ENCODE data around the gene ALLC.

DNA sequence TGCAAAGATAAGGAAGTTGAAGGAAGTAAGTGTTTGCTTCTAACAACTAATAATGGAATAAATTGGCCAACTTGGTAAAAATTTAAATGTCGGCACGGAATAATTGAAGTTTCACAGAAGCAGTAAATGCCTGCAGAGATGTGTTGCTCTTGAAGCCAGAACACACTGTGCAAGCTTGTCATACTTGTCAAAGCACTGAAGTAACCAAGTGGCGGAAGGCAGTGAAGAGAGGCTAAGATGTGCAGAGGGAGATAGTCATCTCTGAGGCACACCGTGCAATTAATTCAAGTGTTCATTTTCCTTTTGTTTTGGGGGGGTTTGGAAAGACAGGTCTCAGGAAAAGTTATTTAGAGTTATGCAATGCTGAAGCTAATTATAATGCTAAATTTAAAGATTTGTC is 50.6 kb downstream of the ALLC start:
- TF ChIP-seq EP300 (IDR thresholded peaks at IDR 0.05), result no peak
- TF ChIP-seq, protein P1, sequence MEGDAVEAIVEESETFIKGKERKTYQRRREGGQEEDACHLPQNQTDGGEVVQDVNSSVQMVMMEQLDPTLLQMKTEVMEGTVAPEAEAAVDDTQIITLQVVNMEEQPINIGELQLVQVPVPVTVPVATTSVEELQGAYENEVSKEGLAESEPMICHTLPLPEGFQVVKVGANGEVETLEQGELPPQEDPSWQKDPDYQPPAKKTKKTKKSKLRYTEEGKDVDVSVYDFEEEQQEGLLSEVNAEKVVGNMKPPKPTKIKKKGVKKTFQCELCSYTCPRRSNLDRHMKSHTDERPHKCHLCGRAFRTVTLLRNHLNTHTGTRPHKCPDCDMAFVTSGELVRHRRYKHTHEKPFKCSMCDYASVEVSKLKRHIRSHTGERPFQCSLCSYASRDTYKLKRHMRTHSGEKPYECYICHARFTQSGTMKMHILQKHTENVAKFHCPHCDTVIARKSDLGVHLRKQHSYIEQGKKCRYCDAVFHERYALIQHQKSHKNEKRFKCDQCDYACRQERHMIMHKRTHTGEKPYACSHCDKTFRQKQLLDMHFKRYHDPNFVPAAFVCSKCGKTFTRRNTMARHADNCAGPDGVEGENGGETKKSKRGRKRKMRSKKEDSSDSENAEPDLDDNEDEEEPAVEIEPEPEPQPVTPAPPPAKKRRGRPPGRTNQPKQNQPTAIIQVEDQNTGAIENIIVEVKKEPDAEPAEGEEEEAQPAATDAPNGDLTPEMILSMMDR (IDR thresholded peaks at IDR 0.05), result no peak
